ENCODE data around the gene TGM4.

DNA sequence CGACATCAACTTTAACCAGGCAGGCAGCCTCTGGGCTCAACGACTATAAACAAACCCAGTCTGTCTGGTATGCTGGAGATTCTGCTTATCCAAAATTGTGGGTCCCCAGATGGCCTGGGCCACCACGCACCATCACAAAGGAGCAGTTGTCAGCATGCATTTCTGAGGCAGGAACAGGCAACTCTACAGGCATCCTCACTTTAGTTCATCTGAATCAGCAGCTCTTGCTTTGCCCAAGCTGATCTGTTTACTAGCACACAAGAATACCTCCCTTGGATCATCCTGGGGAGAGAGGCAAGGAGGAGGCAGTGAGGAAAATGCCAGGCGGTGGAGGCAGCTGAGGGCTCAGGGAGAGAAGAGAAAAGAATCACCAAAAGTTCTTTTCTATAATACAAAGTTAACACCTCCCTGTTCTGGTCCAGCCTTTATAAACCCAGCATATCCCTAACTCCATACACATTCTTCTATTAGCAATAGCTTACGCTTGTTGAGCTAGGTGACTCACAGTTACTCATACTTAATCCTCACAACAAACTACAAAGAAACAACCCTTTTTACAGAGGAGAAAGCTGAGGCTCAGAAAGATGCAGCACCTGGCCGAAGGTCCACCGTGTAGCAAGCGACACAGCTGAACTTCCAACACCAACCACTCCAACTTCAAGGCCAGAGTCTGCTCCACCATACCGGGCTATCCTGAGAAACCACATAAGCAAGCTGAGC is 68.0 kb downstream of the TGM4 start:
- TF ChIP-seq CTCF (IDR thresholded peaks at IDR 0.05) (no peak), POLR2A (IDR thresholded peaks at IDR 0.05) (no peak)

Data from ovary (tissue), 3 donors.